ENCODE measurements around the gene VWF. TPM values are rescaled to one million over a fixed set of nuclear protein-coding genes. Genes with fewer than 3 reads are reported as not detected.

VWF gene
- total RNA-seq, 2 experiments from 2014 or later, result 0.07 TPM; not detected in 1

DNA sequence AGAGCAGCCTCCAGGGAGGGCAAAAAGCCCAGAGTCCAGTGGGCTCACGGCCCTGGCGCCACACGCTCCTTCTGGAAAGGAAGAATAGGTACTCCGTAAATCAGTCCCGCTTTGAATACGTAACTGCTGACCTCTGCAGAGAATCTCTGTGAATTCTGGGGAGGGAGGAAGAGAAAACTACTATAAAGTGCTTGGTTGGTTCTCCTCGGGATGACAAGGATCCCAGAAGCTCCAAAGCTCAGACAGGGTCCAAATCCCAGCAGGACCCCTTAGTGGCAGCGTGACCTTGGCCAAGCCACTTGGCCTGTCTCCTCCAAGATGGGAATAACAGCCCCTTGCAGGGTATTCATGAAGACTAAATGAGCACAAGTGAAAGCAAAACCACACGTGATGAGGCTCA is 211.1 kb downstream of the VWF start:
- no peak for ATAC-seq
- Mint-ChIP-seq H3K9me3 (ENCODE audit: low read depth) (no peaks in the 10 kb centered on the region), H3K4me3 (no peak overlapping the region), H3K4me1 (no peaks in the 10 kb centered on the region), H3K27me3 (peaks cover 7% of the 10 kb centered on the region), H3K36me3 (ENCODE audit: low read depth) (no peaks in the 10 kb centered on the region), H3K27ac (no peak overlapping the region)
- ChIA-PET CTCF (no interaction called here), POLR2A (no interaction called here)
- DNase-seq, result no peak
- intact Hi-C loops (cut with DNase I, micrococcal nuclease), result no loop called here

DNA sequence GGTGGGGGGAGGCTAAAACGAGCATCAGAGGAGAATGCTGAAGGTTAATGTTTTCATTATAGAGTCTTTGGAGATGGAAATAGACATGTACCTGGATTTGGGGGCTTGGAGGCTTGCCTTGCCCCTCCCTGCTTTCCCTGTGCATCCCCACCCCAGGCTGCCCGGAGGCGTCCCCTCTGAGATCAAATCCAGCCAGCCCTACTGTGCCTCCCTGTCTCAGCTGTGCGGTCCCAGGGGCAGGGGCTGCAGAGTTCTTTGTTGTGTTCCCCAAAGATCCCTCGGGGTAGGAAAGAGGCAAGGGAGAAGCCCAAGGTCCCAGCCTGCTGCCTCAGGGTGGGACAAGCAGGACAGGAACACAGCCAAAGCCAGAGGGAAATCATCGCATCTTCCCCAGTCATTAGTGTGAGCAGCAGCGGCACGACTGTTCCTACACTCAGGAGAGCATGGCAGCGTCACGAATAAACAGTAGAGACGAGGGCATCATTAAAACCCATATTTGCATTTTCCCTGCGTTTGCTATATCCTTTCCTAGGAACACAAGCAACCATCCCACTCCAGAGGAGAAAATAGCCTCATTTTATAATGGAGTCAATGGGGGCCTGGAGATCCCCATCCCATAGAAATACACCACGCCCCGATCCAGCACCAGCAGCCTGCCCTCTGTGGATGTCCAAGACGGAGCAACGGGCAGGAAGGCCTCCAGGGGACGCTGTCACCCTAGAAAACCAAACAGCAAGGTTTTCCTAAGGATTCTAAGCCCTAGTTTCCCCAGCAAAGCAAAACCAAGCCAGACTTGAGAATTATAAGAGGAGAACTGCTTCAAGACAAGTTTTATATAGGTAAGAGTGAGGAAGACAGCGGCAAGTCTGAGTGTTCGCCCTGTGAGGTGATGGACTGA is 211.8 kb downstream of the VWF start:
- POLR2A ChIA-PET, result no interaction called here

GRCh38 chr12:5912011-5912410 is 212.5 kb downstream of the VWF start:
- ChIA-PET CTCF (interaction anchor here (0.6 kb wide), 2 partner anchors 138 to 163 kb away, joined by 3 read pairs; no protein-coding TSS in a partner anchor), POLR2A (no interaction called here)
- no peaks in the 10 kb centered on the region for H3K4me1 Mint-ChIP-seq
- no peaks in the 10 kb centered on the region for H3K36me3 Mint-ChIP-seq (ENCODE audit: low read depth)
- DNase-seq (no peak), ATAC-seq (no peak)
- H3K27ac Mint-ChIP-seq, result no peak overlapping the region
- H3K4me3 Mint-ChIP-seq, result no peak overlapping the region
- H3K9me3 Mint-ChIP-seq (ENCODE audit: low read depth), result no peaks in the 10 kb centered on the region
- intact Hi-C loops (cut with DNase I, micrococcal nuclease), result no loop called here
- peaks cover 12% of the 10 kb centered on the region for H3K27me3 Mint-ChIP-seq

More for the DNA sequence above, 211.8 kb downstream of the VWF start:
- CTCF ChIA-PET, result interaction anchor here (0.6 kb wide), 1 partner anchor 139 kb away, joined by 3 read pairs; no protein-coding TSS in a partner anchor
- intact Hi-C loops (cut with DNase I, micrococcal nuclease), result no loop called here
- no peak for DNase-seq
- Mint-ChIP-seq H3K27ac (no peak overlapping the region), H3K4me1 (no peaks in the 10 kb centered on the region), H3K4me3 (no peak overlapping the region), H3K36me3 (ENCODE audit: low read depth) (no peaks in the 10 kb centered on the region), H3K27me3 (peaks cover 10% of the 10 kb centered on the region), H3K9me3 (ENCODE audit: low read depth) (no peaks in the 10 kb centered on the region)
- ATAC-seq, result no peak

GRCh38 chr12:5910790-5911548 is 213.5 kb downstream of the VWF start:
- no peak overlapping the region for H3K4me3 Mint-ChIP-seq
- ATAC-seq, result no peak
- ChIA-PET POLR2A (no interaction called here), CTCF (interaction anchor here (0.6 to 0.7 kb wide), 2 partner anchors 114 to 162 kb away, joined by 3 to 4 read pairs; no protein-coding TSS in a partner anchor)
- no peak overlapping the region for H3K27ac Mint-ChIP-seq
- no peaks in the 10 kb centered on the region for H3K9me3 Mint-ChIP-seq (ENCODE audit: low read depth)
- intact Hi-C loops (cut with DNase I, micrococcal nuclease), result no loop called here
- DNase-seq, result no peak
- H3K4me1 Mint-ChIP-seq, result no peaks in the 10 kb centered on the region
- peaks cover 12% of the 10 kb centered on the region for H3K27me3 Mint-ChIP-seq
- no peaks in the 10 kb centered on the region for H3K36me3 Mint-ChIP-seq (ENCODE audit: low read depth)

DNA sequence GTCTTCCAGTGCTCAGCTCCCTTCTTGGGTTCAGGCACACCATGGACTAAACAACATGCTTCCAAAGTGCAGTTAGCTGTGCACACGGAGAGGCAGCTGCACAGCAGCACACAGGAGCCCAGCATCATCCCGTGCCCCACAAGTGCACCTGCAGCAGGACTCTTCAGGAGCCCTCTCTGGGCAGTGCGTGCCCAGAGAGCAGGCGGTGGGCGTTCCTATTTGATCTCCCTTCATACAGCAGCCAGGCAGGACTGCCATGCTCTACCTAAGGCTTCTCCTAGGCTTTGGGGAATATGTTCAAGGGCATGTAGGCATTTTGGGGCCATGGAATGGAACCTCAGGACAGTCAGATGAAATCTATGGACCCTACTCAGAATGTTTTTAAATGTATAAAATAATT is 214.9 kb downstream of the VWF start:
- Mint-ChIP-seq H3K9me3 (ENCODE audit: low read depth) (no peaks in the 10 kb centered on the region), H3K36me3 (ENCODE audit: low read depth) (no peaks in the 10 kb centered on the region), H3K27me3 (peaks cover 12% of the 10 kb centered on the region), H3K4me3 (no peak overlapping the region), H3K27ac (no peak overlapping the region), H3K4me1 (no peaks in the 10 kb centered on the region)
- intact Hi-C loops (cut with DNase I, micrococcal nuclease), result no loop called here
- ATAC-seq, result no peak
- CTCF ChIA-PET, result interaction anchor here (0.8 kb wide), 1 partner anchor 163 kb away, joined by 4 read pairs; no protein-coding TSS in a partner anchor
- POLR2A ChIA-PET, result no interaction called here
- DNase-seq, result no peak

DNA sequence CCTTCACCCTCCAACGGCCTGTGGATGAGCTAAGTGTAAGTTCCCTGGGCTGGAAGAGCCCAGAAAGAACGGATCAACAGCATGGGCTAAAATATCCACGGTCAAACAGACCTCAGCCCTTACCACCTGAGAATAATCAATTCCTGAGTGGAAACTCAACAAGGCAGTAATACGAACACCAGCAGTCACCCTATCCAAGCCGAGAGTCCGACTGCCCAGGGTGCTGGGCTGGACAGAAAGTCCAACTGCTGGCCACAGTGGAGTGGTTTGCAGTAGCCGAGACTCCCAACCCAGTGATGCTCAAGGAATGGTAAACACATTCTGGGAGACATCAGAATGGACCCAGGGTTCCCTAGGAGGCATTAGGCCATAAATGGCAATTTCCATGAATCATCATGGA is 216.2 kb downstream of the VWF start:
- Mint-ChIP-seq H3K9me3 (ENCODE audit: low read depth) (no peaks in the 10 kb centered on the region), H3K4me3 (no peak overlapping the region), H3K27me3 (peaks cover 12% of the 10 kb centered on the region), H3K36me3 (ENCODE audit: low read depth) (no peaks in the 10 kb centered on the region), H3K4me1 (no peaks in the 10 kb centered on the region), H3K27ac (no peak overlapping the region)
- CTCF ChIA-PET, result interaction anchor here (0.7 kb wide), 1 partner anchor 1532 kb away, joined by 3 read pairs; no protein-coding TSS in a partner anchor
- DNase-seq (no peak), ATAC-seq (no peak)
- POLR2A ChIA-PET, result no interaction called here
- intact Hi-C loops (cut with DNase I, micrococcal nuclease), result no loop called here

DNA sequence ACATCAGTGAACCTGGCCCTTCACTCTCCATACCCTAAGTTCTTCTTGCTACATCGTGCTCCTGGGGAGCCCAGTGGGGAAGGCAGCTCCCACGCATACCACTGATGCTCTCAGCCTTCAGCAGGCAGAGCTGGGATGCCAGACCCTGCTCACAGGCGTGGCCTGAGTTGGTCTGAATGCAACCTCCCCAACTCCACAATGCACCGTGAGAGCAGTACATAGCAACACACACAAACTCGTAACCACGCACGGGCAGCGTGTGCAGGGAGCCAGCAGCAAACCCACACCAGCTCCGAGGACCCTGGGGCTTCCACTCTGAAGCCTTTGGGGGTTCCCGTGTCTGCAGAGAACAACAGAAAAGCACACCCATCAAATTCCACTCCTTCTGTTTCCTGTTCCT is 216.7 kb downstream of the VWF start:
- ChIA-PET POLR2A (no interaction called here), CTCF (interaction anchor here (0.7 kb wide), 1 partner anchor 1532 kb away, joined by 3 read pairs; no protein-coding TSS in a partner anchor)
- H3K4me1 Mint-ChIP-seq, result no peaks in the 10 kb centered on the region
- no peak for DNase-seq
- H3K4me3 Mint-ChIP-seq, result no peak overlapping the region
- H3K27me3 Mint-ChIP-seq, result peaks cover 12% of the 10 kb centered on the region
- H3K9me3 Mint-ChIP-seq (ENCODE audit: low read depth), result no peaks in the 10 kb centered on the region
- no peak for ATAC-seq
- H3K36me3 Mint-ChIP-seq (ENCODE audit: low read depth), result no peaks in the 10 kb centered on the region
- H3K27ac Mint-ChIP-seq, result no peak overlapping the region
- intact Hi-C loops (cut with DNase I, micrococcal nuclease), result no loop called here

DNA sequence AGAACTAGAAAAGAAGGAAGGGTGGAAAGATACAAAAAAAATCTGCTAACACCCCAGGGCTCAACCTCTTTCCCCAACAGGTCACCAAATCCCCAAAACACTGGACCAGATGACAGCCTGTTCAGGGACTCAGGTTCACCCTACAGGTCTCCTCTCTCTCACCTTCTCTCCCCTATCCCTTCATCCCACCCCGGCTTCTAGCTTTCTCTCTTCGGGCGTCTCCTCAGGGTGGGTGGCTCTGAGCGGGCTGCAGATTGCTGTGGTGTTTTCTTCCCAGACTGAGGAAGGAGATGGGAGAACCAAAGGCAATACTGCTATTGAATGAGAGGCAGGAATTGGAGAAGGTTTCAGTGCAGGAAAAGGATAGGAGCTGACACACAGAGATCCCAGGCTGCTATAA is 218.7 kb downstream of the VWF start:
- Mint-ChIP-seq H3K9me3 (ENCODE audit: low read depth) (no peaks in the 10 kb centered on the region), H3K4me1 (no peaks in the 10 kb centered on the region), H3K36me3 (ENCODE audit: low read depth) (no peaks in the 10 kb centered on the region), H3K27ac (no peak overlapping the region), H3K27me3 (peaks cover 13% of the 10 kb centered on the region), H3K4me3 (no peak overlapping the region)
- CTCF ChIA-PET, result no interaction called here
- POLR2A ChIA-PET, result no interaction called here
- no peak for ATAC-seq
- DNase-seq, result no peak
- intact Hi-C loops (cut with DNase I, micrococcal nuclease), result no loop called here

GRCh38 chr12:5904969-5905368 is 219.5 kb downstream of the VWF start:
- H3K4me1 Mint-ChIP-seq, result no peaks in the 10 kb centered on the region
- POLR2A ChIA-PET, result no interaction called here
- H3K27ac Mint-ChIP-seq, result no peak overlapping the region
- intact Hi-C loops (cut with DNase I, micrococcal nuclease), result no loop called here
- no peak overlapping the region for H3K4me3 Mint-ChIP-seq
- ATAC-seq, result no peak
- H3K36me3 Mint-ChIP-seq (ENCODE audit: low read depth), result no peaks in the 10 kb centered on the region
- peaks cover 13% of the 10 kb centered on the region for H3K27me3 Mint-ChIP-seq
- no peak for DNase-seq
- CTCF ChIA-PET, result no interaction called here
- H3K9me3 Mint-ChIP-seq (ENCODE audit: low read depth), result no peaks in the 10 kb centered on the region

- Mint-ChIP-seq H3K4me3 (no peak overlapping the region), H3K4me1 (no peaks in the 10 kb centered on the region), H3K27ac (no peak overlapping the region), H3K27me3 (peaks cover 17% of the 10 kb centered on the region), H3K36me3 (ENCODE audit: low read depth) (no peaks in the 10 kb centered on the region), H3K9me3 (ENCODE audit: low read depth) (no peaks in the 10 kb centered on the region)
- ATAC-seq, result no peak
- CTCF ChIA-PET, result interaction anchor here (0.7 kb wide), 1 partner anchor 20 kb away, joined by 3 read pairs; no protein-coding TSS in a partner anchor
- POLR2A ChIA-PET, result no interaction called here
- intact Hi-C loops (cut with DNase I, micrococcal nuclease), result no loop called here
- no peak for DNase-seq
Measured at GRCh38 chr12:5904441-5904840, 220.0 kb downstream of the VWF start.

- Mint-ChIP-seq H3K27ac (no peak overlapping the region), H3K27me3 (peaks cover 11% of the 10 kb centered on the region), H3K9me3 (ENCODE audit: low read depth) (no peaks in the 10 kb centered on the region), H3K4me3 (no peak overlapping the region), H3K4me1 (no peaks in the 10 kb centered on the region), H3K36me3 (ENCODE audit: low read depth) (no peaks in the 10 kb centered on the region)
- no peak for DNase-seq
- no peak for ATAC-seq
- ChIA-PET CTCF (no interaction called here), POLR2A (no interaction called here)
- intact Hi-C loops (cut with DNase I, micrococcal nuclease), result no loop called here
Measured at GRCh38 chr12:5902736-5903135, 221.7 kb downstream of the VWF start.

GRCh38 chr12:5901416-5901815 is 223.1 kb downstream of the VWF start:
- DNase-seq, result no peak
- H3K27me3 Mint-ChIP-seq, result peaks cover 13% of the 10 kb centered on the region
- H3K27ac Mint-ChIP-seq, result no peak overlapping the region
- H3K4me3 Mint-ChIP-seq, result no peak overlapping the region
- no peaks in the 10 kb centered on the region for H3K36me3 Mint-ChIP-seq (ENCODE audit: low read depth)
- POLR2A ChIA-PET, result no interaction called here
- H3K9me3 Mint-ChIP-seq (ENCODE audit: low read depth), result no peaks in the 10 kb centered on the region
- no peaks in the 10 kb centered on the region for H3K4me1 Mint-ChIP-seq
- CTCF ChIA-PET, result no interaction called here
- intact Hi-C loops (cut with DNase I, micrococcal nuclease), result no loop called here
- ATAC-seq, result no peak
